GM12891 (cell line): ENCODE measurements around the gene BCAS1.
A peak's percentile ranks its signal among the peaks of the same experiment; 100 is the strongest.

Experiments
- DNase-seq: peaks from one replicate; pipeline ENCODE4 v3.0.0; 2011; ENCODE audit warnings: low spot score; ENCODE audit not compliant: insufficient read length
- FAIRE-seq: peaks from 2 replicates; lab custom pipeline; 2011; peaks lifted over from hg19 to GRCh38; lab: Jason Lieb, UNC
- PAX5 ChIP-seq: IDR thresholded peaks from 2 replicates; pipeline ENCODE4 v1.6.1; 2011; ENCODE audit warnings: low read length, moderate library complexity, mild to moderate bottlenecking; ENCODE audit not compliant: insufficient read depth, severe bottlenecking
- POLR2A ChIP-seq: IDR thresholded peaks from 2 replicates; pipeline ENCODE4 v1.6.1; 2011; ENCODE audit warnings: low read depth, low read length, control low read depth
- POLR2AphosphoS5 ChIP-seq: IDR thresholded peaks from 2 replicates; pipeline ENCODE4 v1.6.1; 2011; ENCODE audit warnings: low read depth, low read length, control low read depth
- POU2F2 ChIP-seq: IDR thresholded peaks from 2 replicates; pipeline ENCODE4 v1.6.1; 2011; ENCODE audit warnings: low read depth, mild to moderate bottlenecking, control low read depth, low read length, moderate library complexity
- SPI1 ChIP-seq: IDR thresholded peaks from 2 replicates; pipeline ENCODE4 v1.6.1; 2011; ENCODE audit warnings: low read depth, low read length, control low read depth
- TAF1 ChIP-seq: IDR thresholded peaks from 2 replicates; pipeline ENCODE4 v1.6.1; 2011; ENCODE audit warnings: low read depth, low read length, control low read depth

Gene BCAS1

DNA sequence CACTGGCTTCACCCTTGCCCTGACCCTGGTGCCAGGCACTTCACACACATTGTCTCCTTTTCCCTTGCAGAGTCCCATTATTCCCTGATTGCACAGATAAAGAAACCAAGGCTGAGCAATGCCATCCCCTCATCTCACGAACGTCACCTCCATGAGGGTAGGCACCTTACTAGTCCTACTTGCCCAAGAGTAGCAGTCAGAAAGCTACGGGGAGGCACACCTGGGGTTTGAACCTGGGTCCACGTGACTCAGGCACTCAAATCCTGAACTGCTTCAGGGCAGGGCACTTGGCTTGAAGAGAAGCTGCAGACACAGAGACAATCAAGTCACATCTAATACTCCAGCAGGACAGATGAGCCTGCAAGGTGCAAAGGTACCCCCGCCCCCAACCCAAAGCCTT lies 1.9 kb downstream of the BCAS1 start:
- no peak for DNase-seq
- TF ChIP-seq POLR2A (no peak), TAF1 (no peak), SPI1 (no peak), POU2F2 (no peak)
- FAIRE-seq: no peak

DNA sequence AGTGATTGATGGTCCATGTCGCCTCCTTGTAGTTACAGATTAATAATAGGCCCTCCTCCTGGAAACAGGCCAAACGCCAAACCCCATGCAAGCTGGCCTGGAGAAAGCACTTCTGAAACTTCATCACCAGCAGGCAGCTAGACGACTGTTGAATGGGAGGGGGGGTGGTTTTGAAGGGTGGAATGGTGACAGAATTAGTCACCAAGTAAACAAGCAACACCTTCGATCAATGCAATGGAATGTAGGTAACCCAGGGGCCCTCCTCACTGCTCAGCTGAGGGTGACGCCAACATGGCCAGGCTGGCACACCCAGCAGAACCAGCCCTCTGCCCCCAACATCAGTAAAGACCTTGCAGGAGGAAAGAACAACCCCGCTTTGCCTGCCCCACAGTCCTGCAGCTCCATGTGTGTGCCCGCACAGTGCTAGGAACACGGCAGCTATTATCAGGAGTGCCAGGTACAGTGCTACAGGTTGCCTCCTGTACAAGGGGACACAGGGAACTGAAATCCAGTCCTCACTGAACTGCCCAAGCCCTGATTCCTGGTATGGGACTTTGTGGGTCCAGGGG lies 2.7 kb downstream of the BCAS1 start:
- no peak for DNase-seq
- no peak for TF ChIP-seq POU2F2
- no peak for TF ChIP-seq POLR2AphosphoS5
- no peak for TF ChIP-seq POLR2A
- no peak for TF ChIP-seq TAF1
- no peak for TF ChIP-seq PAX5
- no peak for TF ChIP-seq SPI1
- no peak for FAIRE-seq

DNA sequence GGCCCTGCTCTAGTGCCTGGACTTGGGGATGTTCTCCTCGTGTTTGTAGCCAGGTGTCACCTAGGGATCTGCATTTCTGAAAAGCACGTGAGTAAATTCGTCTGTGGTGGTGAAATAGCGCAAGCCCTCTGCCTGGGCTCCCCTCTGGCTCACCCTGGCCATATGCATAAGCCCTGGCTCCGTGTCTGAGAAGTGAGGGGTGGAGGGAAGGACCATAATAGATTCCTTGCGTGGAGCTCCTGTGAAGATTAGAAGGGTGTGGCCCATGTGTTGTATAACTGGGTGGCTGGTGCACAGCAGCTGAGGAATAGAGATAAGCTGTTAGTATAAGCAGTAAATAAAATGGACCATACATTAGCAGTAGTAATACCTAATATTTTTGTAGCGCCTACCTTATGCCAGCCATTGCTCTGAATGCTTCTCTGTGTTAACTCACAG lies 4.8 kb downstream of the BCAS1 start:
- DNase-seq (no peak), FAIRE-seq (no peak)
- TF ChIP-seq POLR2A (no peak), TAF1 (no peak), POLR2AphosphoS5 (no peak), SPI1 (no peak), POU2F2 (no peak)

DNA sequence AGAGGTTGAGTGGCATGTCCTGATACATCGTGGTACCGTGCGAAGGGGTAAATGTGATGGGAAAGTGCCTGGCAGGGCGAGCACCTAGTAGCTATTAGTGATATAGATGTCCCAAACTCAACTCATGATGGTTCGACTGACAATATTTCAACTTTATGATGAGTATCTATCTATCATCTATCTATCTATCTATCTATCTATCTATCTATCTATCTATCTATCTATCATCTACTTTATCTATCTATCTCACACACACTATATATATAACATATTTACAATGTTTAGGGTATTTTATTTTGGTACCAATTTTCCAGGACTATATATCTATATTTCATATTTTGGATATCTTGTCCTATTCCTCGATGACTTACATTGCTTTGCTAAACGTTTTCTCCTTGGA lies 5.5 kb downstream of the BCAS1 start:
- no peak for DNase-seq
- no peak for FAIRE-seq
- TF ChIP-seq POU2F2: no peak
- TF ChIP-seq PAX5: no peak
- no peak for TF ChIP-seq POLR2AphosphoS5
- TF ChIP-seq SPI1: no peak
- TF ChIP-seq TAF1: no peak

- DNase-seq: no peak
- no peak for TF ChIP-seq POLR2AphosphoS5
- no peak for TF ChIP-seq SPI1
- TF ChIP-seq TAF1: no peak
- TF ChIP-seq POLR2A: no peak
- no peak for TF ChIP-seq POU2F2
- no peak for TF ChIP-seq PAX5
Observed at GRCh38 chr20:54063992-54064676, 6.3 kb downstream of the BCAS1 start.

GRCh38 chr20:54063580-54063979 lies 6.8 kb downstream of the BCAS1 start:
- FAIRE-seq (no peak), DNase-seq (no peak)
- TF ChIP-seq POU2F2 (no peak), PAX5 (no peak)

More at GRCh38 chr20:54063992-54064676, 6.3 kb downstream of the BCAS1 start:
- no peak for FAIRE-seq

DNA sequence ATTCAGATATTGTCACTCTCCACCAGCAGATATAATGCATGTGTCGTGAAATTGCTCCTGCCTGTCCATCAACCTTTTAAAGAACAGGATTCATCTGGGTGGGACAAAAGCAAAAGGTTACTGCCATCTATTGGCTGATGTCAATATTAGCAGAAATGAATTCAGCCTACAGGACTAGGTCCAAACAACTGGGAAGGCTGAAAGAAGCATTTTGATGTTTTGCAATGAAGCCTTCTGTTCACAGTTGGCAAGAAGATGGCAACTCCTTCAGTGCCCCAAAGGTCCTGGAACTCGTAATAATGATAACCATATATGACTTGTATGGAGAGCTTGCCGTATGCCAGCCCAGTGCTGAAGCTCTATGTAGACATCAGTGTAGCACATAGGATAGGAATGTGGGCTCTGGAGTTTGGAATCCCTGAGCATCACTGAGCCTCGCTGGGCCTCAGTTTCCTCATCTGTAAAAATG lies 7.5 kb downstream of the BCAS1 start:
- DNase-seq (no peak), FAIRE-seq (peak; percentile 84)
- TF ChIP-seq PAX5 (no peak), POLR2AphosphoS5 (no peak), TAF1 (no peak), SPI1 (no peak), POU2F2 (no peak), POLR2A (no peak)

- no peak for TF ChIP-seq POU2F2
- TF ChIP-seq POLR2A: no peak
- TF ChIP-seq TAF1: no peak
- no peak for TF ChIP-seq POLR2AphosphoS5
- TF ChIP-seq PAX5: no peak
- TF ChIP-seq SPI1: no peak
- no peak for FAIRE-seq
- DNase-seq: no peak
Observed at GRCh38 chr20:54061101-54061881, 9.1 kb downstream of the BCAS1 start.

DNA sequence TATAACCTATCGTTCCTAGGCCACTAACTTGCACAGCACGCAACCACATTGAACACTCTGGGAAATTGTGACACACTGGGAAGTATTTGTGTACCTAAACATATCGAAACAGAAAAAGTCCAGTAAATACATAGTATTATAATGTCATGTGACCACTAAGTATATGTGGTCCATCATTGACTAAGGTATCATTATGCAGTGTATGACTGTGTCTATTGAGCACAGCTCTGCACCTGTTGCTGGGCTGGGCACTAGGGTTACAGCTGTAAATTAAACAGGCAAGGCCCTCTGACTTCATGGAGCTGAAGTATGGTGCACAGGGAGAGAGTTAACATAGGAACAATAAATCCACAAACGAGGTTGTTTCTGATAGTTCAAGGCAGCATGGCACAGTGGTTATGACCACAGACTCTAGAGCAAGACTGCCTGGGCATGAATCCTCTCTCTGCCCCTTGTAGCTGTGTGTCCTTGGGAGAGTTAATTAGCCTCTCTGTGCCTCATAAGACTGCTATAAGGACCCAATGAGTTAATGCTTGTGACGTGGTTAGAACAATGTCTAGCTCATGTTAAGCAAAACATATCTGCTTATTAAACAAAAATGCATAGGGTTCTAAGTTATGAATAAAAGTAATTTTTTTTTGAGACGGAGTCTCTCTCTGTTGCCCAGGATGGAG lies 10.6 kb downstream of the BCAS1 start:
- TF ChIP-seq SPI1 (no peak), POLR2AphosphoS5 (no peak), POU2F2 (no peak), PAX5 (no peak), TAF1 (no peak)
- no peak for DNase-seq
- peak; percentile 66 for FAIRE-seq

DNA sequence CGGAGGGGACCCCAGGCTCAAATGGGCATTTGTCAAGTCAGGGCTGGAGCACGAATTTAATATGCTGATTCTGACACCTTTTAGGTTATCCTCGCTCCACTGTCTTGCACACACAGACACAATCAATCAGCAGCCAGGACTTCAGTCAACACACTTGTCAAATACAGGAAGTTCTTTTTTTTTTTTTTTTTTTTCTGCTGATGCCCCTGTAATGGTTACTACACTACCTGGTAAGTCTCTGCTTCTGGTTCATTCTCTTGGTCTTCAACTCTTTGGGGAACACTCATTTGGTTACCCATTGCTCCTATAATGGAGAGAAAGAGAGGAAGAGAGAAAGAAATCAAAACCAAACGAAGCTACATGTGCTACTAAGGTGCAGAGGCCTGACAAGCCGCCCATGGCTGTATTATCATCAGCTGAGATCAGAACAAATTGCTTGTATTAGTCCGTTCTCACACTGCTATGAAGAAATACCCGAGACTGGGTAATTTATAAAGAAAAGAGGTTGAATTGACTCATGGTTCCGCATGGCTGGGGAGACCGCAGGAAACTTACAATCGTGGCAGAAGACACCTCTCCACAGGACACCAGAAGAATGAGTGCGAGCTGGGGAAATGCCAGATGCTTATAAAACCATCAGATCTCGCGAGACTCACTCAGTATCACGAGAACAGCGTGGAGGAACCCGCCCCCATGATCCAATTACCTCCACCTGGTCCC lies 11.8 kb downstream of the BCAS1 start:
- no peak for DNase-seq
- no peak for TF ChIP-seq POLR2A
- TF ChIP-seq SPI1: no peak
- no peak for TF ChIP-seq POLR2AphosphoS5
- peak; percentile 62 for TF ChIP-seq PAX5
- no peak for TF ChIP-seq TAF1
- TF ChIP-seq POU2F2: no peak
- no peak for FAIRE-seq
